Myocyte (in vitro differentiated cells): ENCODE data around the gene ZNF628. TPM values are rescaled to one million over a fixed set of nuclear protein-coding genes. Genes with fewer than 3 reads are reported as not detected.

Experiments
- DNase-seq: peaks from one replicate; pipeline ENCODE4 v3.0.0-alpha.2; 2012; ENCODE audit warnings: low read depth
- total RNA-seq: library from RNA; depleted of rRNA; stranded (reverse); fragments of >200 nt; gene quantifications from 2 replicates; pipeline ENCODE4 v1.2.3, GENCODE V29; 2014

ZNF628 gene
- total RNA-seq, 1 donor from 2014 or later, result 12.3 TPM

DNA sequence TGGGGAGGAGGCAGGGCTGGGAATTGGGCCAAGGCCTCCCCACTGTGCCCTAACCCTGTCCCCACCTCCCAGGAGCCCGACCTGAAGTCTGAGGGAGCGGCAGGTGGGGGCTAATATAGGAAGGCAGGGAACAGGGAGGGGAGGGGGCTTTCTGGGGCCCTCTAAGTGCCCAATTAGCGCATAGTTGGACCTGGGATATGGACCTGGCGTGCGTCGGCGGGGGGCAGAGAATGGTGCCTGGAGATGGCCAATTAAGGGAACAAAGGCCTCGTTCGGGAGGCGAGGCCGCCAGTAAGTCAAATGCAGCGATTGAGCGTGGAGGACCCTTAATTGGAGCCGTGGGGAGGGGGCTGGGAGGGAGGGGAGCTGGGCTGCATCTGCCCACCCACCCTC lies 11.8 kb upstream of the ZNF628 start, which contains the start of gene C19orf85:
Gene C19orf85, minus strand, starts transcription at position 90 of the 393 bp plus-strand sequence. CDS start 197 bp downstream, outside the sequence.
- DNase-seq, result no peak

GRCh38 chr19:55465460-55466240 lies 10.8 kb upstream of the ZNF628 start:
- DNase-seq, result no peak

DNA sequence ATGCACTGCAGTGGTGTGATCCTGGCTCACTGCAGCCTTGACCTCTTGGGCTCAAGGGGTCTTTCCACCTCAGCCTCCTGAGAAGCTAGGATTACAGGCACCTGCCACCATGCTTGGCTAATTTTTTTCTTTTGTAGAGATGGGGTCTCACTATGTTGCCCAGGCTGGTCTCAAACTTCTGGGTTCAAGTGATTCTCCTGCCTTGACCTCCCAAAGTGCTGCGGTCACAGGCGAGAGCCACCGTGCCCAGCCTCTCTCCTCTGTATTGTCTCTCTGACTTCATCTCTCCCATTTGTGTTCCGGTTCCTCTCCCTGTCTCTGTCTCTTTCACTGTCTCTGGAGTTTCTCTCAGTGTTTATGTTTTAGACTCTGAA lies 10.2 kb upstream of the ZNF628 start:
- no peak for DNase-seq

DNA sequence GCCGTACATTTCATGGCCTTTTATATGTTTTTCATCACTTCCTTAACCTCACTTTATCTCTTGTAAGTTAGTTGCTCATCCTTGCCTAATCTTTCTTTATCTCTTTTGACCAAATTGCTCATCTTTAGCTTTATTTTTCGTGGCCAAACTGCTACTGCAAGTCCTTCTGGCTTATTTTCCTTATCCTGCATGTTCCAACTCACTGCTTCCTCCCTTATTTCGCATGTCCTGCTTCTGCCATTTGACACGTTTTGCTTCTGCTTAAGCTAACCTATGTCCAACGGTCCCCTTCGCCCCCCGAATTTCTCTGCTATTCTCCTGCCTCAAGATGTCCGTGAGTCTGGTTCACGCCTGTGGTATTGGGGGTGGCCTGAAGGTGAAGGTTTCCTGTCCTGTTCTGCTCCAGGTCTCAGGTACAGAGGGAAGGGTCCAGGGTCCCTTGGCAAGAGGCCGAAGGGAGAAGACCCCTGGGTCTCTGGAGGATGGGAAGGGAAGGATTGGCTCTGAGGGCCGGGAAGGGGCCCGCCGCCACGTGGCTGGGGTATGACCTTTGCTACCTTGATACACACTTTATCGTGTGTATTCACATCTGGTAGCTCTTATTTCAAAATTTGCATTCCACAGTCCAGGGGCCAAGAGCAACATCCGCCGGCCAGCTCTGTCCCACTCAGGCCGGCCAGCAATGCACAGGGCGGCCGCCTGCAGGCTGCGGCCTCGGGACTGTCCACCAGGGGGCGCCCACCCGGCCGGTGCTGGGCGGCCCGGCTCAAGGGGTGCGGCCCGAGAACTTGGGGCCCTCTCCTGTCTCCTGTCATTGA lies 9.0 kb upstream of the ZNF628 start:
- peak; percentile 58 for DNase-seq

GRCh38 chr19:55468054-55468393 lies 8.4 kb upstream of the ZNF628 start:
- DNase-seq, result no peak

DNA sequence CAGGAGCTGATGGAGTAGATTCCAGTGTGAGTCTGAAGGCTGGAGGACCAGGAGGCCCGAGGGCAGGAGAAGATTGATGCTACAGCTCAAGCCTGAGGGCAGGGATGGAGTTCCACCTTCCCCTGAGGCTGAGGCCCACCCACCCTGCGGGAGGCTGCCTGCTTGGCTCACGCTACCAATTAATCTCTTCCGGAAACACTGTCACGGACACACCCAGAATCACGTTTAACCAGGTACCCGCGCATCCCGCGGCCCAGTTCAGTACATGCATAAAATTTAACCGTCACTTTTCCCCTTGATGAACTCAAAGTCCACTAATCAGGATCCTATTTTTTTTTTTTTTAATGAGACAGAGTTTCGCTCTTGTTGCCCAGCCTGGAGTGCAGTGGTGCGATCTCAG lies 5.2 kb upstream of the ZNF628 start:
- no peak for DNase-seq

DNA sequence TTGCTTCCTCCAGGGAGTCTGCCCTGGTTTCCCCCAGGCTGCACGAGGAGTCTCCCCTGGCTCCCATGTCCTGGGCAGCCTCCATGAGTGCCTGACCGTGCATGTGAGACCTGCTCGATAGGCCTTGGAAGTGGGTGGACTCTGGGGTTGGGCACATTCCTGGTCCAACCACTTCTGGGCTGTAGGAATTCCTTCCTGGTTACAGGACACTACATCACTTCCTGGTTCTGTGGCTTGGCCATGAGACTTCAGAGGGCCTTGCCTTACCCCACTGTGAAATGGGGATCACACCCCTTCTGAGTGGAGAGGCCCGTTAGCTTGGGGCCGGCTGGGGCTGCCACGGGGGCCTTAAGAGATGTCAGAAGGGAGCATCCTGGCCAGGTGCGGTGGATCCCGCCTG lies 4.0 kb upstream of the ZNF628 start:
- peak; percentile 89 for DNase-seq

GRCh38 chr19:55473225-55474012 lies 3.0 kb upstream of the ZNF628 start:
- DNase-seq, result peak; percentile 94

- peak; percentile 96 for DNase-seq
Observed at GRCh38 chr19:55474269-55475265, 1.9 kb upstream of the ZNF628 start.

GRCh38 chr19:55477905-55478304 lies 1.5 kb downstream of the ZNF628 start:
- no peak for DNase-seq

DNA sequence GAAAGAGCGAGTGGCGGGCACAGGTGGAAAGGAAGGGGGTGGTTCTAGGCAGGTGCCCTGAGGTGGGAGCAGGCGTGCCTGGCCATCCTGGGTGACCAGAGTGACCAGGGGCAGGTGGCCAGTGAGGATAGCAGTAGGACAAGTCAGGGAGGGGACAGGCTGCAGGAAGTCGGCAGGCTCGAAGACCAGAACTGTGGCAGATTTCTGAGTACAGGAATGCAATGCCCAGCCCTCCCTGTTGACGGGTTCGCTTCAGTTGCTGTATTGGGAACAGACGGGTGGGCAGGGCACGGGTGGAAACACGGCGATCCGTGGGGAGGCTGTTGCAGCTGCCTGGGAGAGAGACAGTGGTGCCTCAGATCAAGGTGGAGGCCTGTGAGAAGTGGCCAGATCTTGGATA lies 1.9 kb downstream of the ZNF628 start:
- DNase-seq, result no peak

DNA sequence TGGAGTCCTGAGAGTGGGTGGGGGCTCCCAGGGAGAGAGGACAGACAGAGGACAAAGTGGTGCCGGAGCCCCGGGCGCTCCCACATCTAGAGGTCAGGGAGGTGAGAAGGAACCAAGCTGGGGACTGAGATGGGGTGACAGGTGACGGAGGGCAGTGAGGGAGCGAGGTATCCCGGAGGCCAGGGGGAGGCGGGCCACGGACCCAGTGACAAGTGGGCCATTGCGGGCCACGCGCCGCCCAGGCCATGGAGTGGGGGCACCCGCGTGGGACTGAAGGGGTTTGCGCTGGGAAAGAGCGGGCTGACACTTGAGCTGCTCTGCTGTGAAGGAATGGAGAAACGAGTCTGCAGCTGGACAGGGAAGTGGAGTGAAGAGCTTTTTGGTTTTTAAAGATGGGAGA lies 2.6 kb downstream of the ZNF628 start:
- DNase-seq, result no peak

DNA sequence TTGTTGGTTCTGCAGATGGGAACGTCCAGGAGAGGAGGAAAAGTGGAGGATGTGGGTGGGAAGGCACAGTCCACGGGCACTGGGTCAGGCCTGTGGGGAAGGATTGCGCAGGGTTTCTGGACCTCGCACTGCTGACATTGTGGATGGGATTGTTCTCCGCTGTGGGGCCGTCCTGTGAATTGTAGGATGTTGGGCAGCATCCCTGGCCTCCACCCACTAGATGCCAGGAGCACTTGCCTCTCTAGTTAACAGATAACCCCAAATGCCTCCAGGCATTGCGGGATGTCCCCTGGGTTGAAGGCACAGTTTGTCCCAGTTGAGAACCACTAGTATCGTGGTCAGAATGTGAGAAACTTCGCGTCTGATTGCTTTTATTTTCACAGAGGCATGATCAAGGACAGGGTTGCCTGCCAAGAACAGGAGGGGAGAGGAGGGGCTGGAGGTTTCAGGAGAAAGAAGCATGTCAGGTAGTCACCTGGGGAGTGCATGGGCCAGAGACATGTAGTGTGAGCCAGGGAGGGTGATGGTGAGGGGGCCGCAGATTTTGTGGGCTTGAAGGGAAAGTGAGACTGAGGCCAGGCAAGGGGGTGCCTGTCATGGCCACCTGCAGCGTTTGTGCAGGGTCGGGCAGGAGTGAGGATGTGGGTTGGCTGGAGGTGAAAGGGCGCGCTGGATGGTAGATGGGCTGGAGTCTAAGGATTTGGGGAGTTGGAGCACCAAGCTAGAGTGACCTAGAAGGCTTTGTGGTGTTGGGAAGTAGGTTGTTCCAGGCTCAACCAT lies 3.2 kb downstream of the ZNF628 start:
- no peak for DNase-seq

DNA sequence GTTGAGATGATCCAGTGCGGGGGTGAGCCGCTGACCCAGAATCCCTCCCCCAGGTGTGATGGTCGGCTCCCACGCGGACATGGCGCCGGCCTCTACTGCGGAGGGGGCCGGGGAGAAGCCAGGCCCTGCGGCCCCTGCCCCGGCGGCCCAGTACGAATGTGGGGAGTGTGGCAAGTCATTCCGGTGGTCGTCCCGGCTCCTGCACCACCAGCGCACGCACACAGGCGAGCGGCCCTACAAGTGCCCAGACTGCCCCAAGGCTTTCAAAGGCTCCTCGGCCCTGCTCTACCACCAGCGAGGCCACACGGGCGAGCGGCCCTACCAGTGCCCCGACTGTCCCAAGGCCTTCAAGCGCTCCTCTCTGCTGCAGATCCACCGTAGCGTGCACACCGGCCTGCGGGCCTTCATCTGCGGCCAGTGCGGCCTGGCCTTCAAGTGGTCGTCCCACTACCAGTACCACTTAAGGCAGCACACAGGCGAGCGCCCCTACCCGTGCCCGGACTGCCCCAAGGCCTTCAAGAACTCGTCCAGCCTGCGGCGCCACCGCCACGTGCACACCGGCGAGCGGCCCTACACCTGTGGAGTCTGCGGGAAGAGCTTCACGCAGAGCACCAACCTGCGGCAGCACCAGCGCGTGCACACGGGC lies 4.9 kb downstream of the ZNF628 start:
- no peak for DNase-seq

- DNase-seq, result no peak
Observed at GRCh38 chr19:55481794-55482155, 5.4 kb downstream of the ZNF628 start.

GRCh38 chr19:55482156-55482961 lies 5.9 kb downstream of the ZNF628 start:
- DNase-seq, result no peak

- no peak for DNase-seq
Observed at GRCh38 chr19:55482967-55483705, 6.7 kb downstream of the ZNF628 start.
